GM21723 (cell line): Measurements from ENCODE around the gene WDR72.
"Not testable (repeated sequence)": the region's sequence is repeated elsewhere in the genome, so short reads cannot be mapped to it uniquely, and the experiment has no call there.

ENCODE experiments used
- ATAC-seq: cut with Tn5 transposase; IDR thresholded peaks from one replicate; pipeline ENCODE4 v1.9.1; 2021; ENCODE audit warnings: mild to moderate bottlenecking, moderate library complexity; ENCODE audit not compliant: unreplicated experiment

Gene WDR72

GRCh38 chr15:53710906-53711305, 48.6 kb downstream of the WDR72 start:
- no peak for ATAC-seq

- no peak for ATAC-seq
These were observed 49.6 kb downstream of the WDR72 start for GRCh38 chr15:53709821-53710220.

- ATAC-seq: no peak
These were observed 64.1 kb downstream of the WDR72 start for GRCh38 chr15:53695365-53695764.

- no peak for ATAC-seq
These were observed 65.0 kb downstream of the WDR72 start for GRCh38 chr15:53694476-53694874.

- no peak for ATAC-seq
These were observed 65.6 kb downstream of the WDR72 start for GRCh38 chr15:53693729-53694475.

GRCh38 chr15:53684162-53684561, 75.3 kb downstream of the WDR72 start:
- ATAC-seq: not testable (repeated sequence)

GRCh38 chr15:53681056-53681455, 78.4 kb downstream of the WDR72 start:
- no peak for ATAC-seq

GRCh38 chr15:53675832-53676231, 83.6 kb downstream of the WDR72 start:
- no peak for ATAC-seq

- no peak for ATAC-seq
These were observed 87.9 kb downstream of the WDR72 start for GRCh38 chr15:53671545-53671944.

- no peak for ATAC-seq
These were observed 88.8 kb downstream of the WDR72 start for GRCh38 chr15:53670701-53671100.

GRCh38 chr15:53665930-53666329, 93.5 kb downstream of the WDR72 start:
- ATAC-seq: no peak

GRCh38 chr15:53658827-53659555, 100.5 kb downstream of the WDR72 start:
- no peak for ATAC-seq

- ATAC-seq: no peak
These were observed 101.2 kb downstream of the WDR72 start for GRCh38 chr15:53658255-53658654.

GRCh38 chr15:53648934-53649333, 110.5 kb downstream of the WDR72 start:
- no peak for ATAC-seq

- ATAC-seq: no peak
These were observed 114.8 kb downstream of the WDR72 start for GRCh38 chr15:53644660-53645059.

- no peak for ATAC-seq
These were observed 124.9 kb downstream of the WDR72 start for GRCh38 chr15:53634517-53635106.

- ATAC-seq: no peak
These were observed 132.2 kb downstream of the WDR72 start for GRCh38 chr15:53627279-53627678.

- no peak for ATAC-seq
These were observed 133.3 kb downstream of the WDR72 start for GRCh38 chr15:53625962-53626845.

- ATAC-seq: no peak
These were observed 134.2 kb downstream of the WDR72 start for GRCh38 chr15:53625260-53625659.

GRCh38 chr15:53618461-53618860, 141.0 kb downstream of the WDR72 start:
- ATAC-seq: no peak
